HG02571 (cell line): ENCODE measurements around the gene SH3RF3.
"Not testable (repeated sequence)": the region's sequence is repeated elsewhere in the genome, so short reads cannot be mapped to it uniquely, and the experiment has no call there.

Experiments used
- ATAC-seq: cut with Tn5 transposase; IDR thresholded peaks from one replicate; pipeline ENCODE4 v1.9.1; 2021; ENCODE audit warnings: mild to moderate bottlenecking, moderate library complexity; ENCODE audit not compliant: unreplicated experiment

Gene SH3RF3

GRCh38 chr2:109213646-109214433 is 84.8 kb downstream of the SH3RF3 start:
- peak; percentile 66 for ATAC-seq

- ATAC-seq = no peak
These were observed 85.8 kb downstream of the SH3RF3 start for GRCh38 chr2:109214651-109215371.

GRCh38 chr2:109215866-109216265 is 86.9 kb downstream of the SH3RF3 start:
- ATAC-seq = no peak

GRCh38 chr2:109216332-109216731 is 87.3 kb downstream of the SH3RF3 start:
- ATAC-seq = no peak

GRCh38 chr2:109217362-109218086 is 88.5 kb downstream of the SH3RF3 start:
- ATAC-seq = no peak

- ATAC-seq = no peak
These were observed 89.2 kb downstream of the SH3RF3 start for GRCh38 chr2:109218087-109218791.

GRCh38 chr2:109218792-109219126 is 89.8 kb downstream of the SH3RF3 start:
- no peak for ATAC-seq

GRCh38 chr2:109220860-109221259 is 91.9 kb downstream of the SH3RF3 start:
- no peak for ATAC-seq

GRCh38 chr2:109221316-109221715 is 92.3 kb downstream of the SH3RF3 start:
- not testable (repeated sequence) for ATAC-seq

GRCh38 chr2:109222422-109222821 is 93.4 kb downstream of the SH3RF3 start:
- no peak for ATAC-seq

GRCh38 chr2:109222825-109223471 is 93.9 kb downstream of the SH3RF3 start:
- ATAC-seq = no peak

- ATAC-seq = no peak
These were observed 94.5 kb downstream of the SH3RF3 start for GRCh38 chr2:109223490-109223889.

- ATAC-seq = not testable (repeated sequence)
These were observed 95.3 kb downstream of the SH3RF3 start for GRCh38 chr2:109224341-109224740.

GRCh38 chr2:109225170-109225782 is 96.3 kb downstream of the SH3RF3 start:
- no peak for ATAC-seq

- no peak for ATAC-seq
These were observed 97.1 kb downstream of the SH3RF3 start for GRCh38 chr2:109226128-109226527.

- no peak for ATAC-seq
These were observed 97.6 kb downstream of the SH3RF3 start for GRCh38 chr2:109226622-109227021.

- ATAC-seq = no peak
These were observed 100.2 kb downstream of the SH3RF3 start for GRCh38 chr2:109229094-109229675.

- ATAC-seq = no peak
These were observed 102.0 kb downstream of the SH3RF3 start for GRCh38 chr2:109230941-109231420.

GRCh38 chr2:109231428-109231827 is 102.4 kb downstream of the SH3RF3 start:
- no peak for ATAC-seq
